Stimulated activated CD8-positive, alpha-beta memory T cell treated with anti-CD3 and anti-CD28 coated beads, Interleukin-7, amount 100 ng/mL, for 4 hours (primary cell): Measurements from ENCODE around the gene EFNA2.

Source experiments
- DNase-seq, 2 donors: peaks; one replicate each; pipeline ENCODE4 v3.0.0-alpha.2; 2020; ENCODE audit warnings: low read depth in 2 of 2

EFNA2 gene

GRCh38 chr19:1260749-1261537 is 24.7 kb upstream of the EFNA2 start:
- DNase-seq, result peak; percentile 93 to 99

GRCh38 chr19:1261538-1261797 is 24.2 kb upstream of the EFNA2 start:
- DNase-seq, result no peak

- DNase-seq, result no peak
Measured at GRCh38 chr19:1261798-1262622, 23.7 kb upstream of the EFNA2 start.

- no peak for DNase-seq
Measured at GRCh38 chr19:1262623-1263123, 23.0 kb upstream of the EFNA2 start.

- no peak for DNase-seq
Measured at GRCh38 chr19:1263188-1263587, 22.5 kb upstream of the EFNA2 start.

GRCh38 chr19:1264801-1265614 is 20.7 kb upstream of the EFNA2 start:
- no peak for DNase-seq

GRCh38 chr19:1265615-1266128 is 20.0 kb upstream of the EFNA2 start:
- DNase-seq, result peak in 1 of 2 donors; percentile 56

- peak; percentile 54 to 84 for DNase-seq
Measured at GRCh38 chr19:1266129-1266915, 19.4 kb upstream of the EFNA2 start.

- peak in 1 of 2 donors; percentile 66 for DNase-seq
Measured at GRCh38 chr19:1266916-1267476, 18.7 kb upstream of the EFNA2 start.

- DNase-seq, result no peak
Measured at GRCh38 chr19:1267477-1268225, 18.0 kb upstream of the EFNA2 start.

- DNase-seq, result no peak
Measured at GRCh38 chr19:1268226-1269064, 17.2 kb upstream of the EFNA2 start.

GRCh38 chr19:1269065-1269477 is 16.6 kb upstream of the EFNA2 start, which contains the start of gene CIRBP:
Gene CIRBP (plus strand): TSS chr19:1269332. CDS start chr19:1270934, 1,602 bp downstream.
- peak; percentile 99 for DNase-seq

GRCh38 chr19:1269478-1270212 is 16.0 kb upstream of the EFNA2 start:
- DNase-seq, result peak; percentile 65 to 83

GRCh38 chr19:1270213-1270853 is 15.3 kb upstream of the EFNA2 start:
- no peak for DNase-seq

- DNase-seq, result no peak
Measured at GRCh38 chr19:1270854-1271527, 14.7 kb upstream of the EFNA2 start.

GRCh38 chr19:1271528-1272422 is 13.9 kb upstream of the EFNA2 start:
- no peak for DNase-seq
